ENCODE results near the gene TCTA.
"Not testable (repeated sequence)": the region's sequence is repeated elsewhere in the genome, so short reads cannot be mapped to it uniquely, and the experiment has no call there.

The TCTA gene, protein sequence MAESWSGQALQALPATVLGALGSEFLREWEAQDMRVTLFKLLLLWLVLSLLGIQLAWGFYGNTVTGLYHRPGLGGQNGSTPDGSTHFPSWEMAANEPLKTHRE

GRCh38 chr3:49411968-49412631, at the start of gene TCTA, which contains the start of gene RHOA:
TSS of gene TCTA (plus strand) at chr3:49412423. CDS start at chr3:49412427, 4 bp downstream.
TSS of gene RHOA (minus strand) at chr3:49411976. CDS start at chr3:49375589, 36,387 bp downstream.
- peak; percentile 96 to 98 for DNase-seq

GRCh38 chr3:49362561-49362960, 49.7 kb upstream of the TCTA start:
- DNase-seq: no peak

DNA sequence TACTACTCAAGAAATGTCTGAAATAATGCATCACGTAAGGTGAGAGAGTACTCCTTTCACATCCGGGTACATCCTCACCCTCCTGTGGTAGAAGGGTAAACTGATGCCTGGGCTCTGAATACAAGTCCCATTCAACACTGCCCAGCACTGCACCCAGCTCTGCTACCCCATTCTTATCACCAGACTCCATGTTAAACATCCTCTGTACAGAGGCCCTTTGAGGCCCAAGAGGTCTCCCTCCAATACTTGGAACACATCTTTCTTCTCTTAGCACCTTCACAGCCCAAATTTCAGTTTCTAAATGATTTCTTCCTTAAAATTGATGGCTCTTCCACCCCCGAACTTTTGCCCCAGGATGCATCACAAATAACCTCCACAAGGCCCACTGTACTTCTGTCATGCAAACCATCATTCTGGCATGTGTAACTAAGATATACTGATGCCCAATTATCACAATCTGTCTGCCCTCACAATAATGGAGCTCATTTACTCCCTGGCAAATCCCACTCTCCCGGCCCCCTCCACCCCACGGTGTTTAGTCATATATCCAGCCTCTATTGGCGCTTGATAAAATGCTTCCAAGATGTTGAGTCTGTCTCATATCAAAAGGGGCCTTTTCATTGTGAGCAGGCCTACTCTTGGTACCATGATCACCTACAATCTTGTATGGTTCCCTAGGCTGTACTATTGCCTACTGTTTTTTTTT, 41.5 kb upstream of the TCTA start:
- DNase-seq: no peak

GRCh38 chr3:49371946-49372345, 40.3 kb upstream of the TCTA start:
- no peak for DNase-seq

DNA sequence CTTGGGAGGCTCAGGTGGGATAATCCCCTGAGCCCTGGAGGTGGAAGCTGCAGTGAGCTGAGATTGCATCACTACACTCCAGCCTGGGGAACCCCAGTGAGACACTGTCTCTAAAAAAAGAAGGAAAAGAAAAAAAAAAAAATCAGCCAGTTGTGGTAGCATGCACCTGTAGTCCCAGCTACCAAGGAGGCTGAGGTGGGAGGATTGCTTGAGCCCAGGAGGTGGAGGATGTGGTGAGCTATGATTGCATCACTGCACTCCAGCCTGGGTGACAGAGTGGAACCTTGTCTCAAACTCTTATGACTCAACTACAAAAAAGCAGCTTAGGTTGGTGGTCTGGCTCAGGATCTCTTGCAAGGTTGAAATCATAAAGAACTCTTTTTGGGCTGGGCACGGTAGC, 34.7 kb upstream of the TCTA start:
- DNase-seq: no peak

DNA sequence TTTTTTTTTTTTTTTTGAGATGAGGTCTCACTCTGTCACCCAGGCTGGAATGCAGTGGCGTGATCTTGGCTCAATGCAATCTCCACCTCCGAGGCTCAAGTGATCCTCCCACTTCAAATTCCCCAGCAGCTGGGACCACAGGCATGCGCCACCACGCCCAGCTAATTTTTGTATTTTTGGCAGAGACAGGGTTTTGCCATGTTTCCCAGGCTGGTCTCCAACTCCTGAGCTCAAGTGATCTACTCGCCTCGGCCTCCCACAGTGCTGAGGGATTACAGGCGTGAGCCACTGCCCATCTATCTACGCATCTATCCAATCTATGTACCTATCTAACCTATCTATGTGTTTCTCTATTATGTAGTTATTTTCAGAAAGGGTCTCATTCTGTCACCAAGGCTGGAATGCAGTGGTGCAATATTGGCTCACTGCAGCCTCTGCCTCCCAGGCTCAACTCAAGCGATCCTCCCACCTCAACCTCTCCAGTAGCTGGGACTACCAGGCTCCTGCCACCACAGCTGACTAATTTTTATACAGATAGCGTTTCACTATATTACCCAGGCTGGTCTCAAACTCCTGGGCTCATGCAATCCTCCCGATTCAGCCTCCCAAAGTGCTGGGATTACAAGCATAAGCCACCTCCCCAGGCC, 33.9 kb upstream of the TCTA start:
- DNase-seq: no peak

- no peak for DNase-seq
Measured at GRCh38 chr3:49383387-49383786, 28.8 kb upstream of the TCTA start.

GRCh38 chr3:49385617-49386016, 26.6 kb upstream of the TCTA start:
- DNase-seq: no peak

DNA sequence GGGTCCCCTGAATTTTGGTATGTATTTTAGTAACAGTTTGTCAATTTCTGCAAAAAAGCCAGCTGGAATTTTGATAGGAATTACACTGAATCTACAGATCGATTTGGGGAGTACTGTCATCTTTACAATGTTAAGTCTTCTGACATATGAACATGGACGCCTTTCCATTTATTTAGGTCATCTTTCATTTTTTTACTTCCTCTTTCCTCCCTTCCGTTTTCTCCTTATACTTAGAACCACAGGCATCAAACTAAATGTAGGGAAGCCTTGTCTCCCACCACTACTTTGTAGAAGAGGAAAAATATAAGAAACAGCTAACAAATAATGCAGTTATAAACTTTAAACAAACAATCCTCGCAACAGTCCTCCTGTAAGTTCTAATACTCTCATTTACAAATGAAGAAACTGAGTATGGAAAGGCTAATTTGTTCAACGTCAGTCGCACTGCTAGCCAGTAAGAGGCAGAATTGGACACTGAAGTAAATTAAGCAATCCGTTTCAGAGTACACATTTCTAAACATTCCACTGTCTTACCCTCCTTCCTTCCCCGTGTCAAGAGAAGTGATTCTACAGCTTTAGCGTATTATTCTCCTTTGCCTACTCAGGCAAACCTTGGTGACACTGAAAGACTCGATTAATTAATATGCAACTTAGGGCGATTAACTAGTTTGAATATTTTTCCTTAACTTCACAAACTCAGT, 26.0 kb upstream of the TCTA start:
- no peak for DNase-seq

DNA sequence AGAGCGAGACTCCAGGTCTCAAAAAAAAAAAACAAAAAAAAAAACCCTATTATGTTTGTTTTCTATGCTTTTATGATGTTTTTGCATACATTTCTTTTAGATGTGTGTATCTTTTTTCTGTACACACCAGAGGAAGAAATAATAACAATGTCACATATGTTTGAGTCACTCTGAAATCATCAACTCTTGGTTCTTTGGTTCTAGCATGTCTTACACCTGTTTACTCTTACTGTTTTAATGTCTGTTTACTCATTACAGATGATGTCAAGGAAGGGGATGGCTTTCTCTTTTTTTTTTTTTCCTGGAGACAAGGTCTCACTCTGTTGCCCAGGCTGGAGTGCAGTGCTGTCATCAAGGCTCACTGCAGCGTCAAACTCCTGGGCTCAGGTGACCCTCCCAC, 24.5 kb upstream of the TCTA start:
- no peak for DNase-seq

DNA sequence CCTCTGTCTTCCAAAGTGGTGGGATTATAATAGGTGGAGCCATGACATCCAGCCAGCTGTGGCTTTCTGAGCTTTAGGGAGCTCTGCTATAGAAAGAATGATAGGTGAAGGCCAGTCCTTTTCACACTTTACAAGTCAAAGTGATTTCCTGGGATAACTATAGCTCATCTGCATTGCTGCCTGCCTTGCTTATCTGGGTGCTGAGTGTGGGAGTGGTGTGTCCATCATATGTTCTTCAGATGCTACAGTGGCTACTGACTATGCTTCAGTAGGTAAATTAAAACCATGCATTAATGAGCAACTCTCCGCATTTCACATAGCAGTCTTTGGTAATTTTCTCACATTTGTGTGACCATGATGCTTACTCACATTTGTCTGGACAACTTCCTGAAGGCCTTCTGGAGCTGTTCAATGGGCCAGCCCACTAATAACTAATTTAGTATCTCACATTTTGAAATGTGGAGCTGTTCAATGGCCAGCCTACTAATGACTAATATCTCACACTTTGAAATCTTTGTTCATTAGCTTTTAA, 23.9 kb upstream of the TCTA start:
- DNase-seq: no peak

DNA sequence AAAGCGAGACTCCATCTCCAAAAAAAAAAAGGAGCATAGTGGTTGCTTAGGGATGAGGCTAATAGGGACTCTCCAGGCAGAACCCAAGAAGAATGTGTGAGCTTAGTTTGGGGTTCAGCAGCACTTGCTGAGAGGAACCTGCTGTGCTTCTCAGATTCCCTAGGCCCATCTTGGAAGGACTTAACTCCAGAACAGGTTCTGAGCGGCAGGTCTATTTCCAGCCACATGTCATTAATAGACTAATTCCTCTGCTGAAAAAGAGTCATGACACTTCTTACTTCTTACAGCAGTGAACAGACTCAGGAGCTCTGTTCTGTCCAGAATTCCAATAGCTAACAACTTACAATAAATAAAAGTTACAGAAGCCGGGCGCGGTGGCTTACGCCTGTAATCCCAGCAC, 22.9 kb upstream of the TCTA start:
- DNase-seq: no peak

GRCh38 chr3:49391310-49391709, 20.9 kb upstream of the TCTA start:
- DNase-seq: not testable (repeated sequence)

GRCh38 chr3:49397470-49397869, 14.8 kb upstream of the TCTA start:
- no peak for DNase-seq

DNA sequence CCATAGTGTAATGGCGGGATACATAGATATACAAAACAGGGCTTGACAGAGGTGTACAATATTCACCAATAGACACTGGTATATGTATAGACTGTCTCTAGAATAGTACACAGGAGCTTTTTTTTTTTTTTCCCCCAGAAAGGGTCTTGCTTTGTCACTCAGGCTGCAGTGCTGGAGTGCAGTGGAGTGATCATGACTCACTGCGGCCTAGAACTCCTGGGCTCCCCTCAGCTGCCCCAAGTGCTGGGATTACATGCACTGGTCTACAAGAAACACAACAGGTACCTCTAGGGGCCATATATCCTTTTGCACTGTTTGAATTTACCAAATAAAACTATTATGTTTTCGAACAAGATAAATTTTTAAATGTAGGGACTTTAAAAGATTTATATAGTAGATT, 12.8 kb upstream of the TCTA start:
- no peak for DNase-seq

DNA sequence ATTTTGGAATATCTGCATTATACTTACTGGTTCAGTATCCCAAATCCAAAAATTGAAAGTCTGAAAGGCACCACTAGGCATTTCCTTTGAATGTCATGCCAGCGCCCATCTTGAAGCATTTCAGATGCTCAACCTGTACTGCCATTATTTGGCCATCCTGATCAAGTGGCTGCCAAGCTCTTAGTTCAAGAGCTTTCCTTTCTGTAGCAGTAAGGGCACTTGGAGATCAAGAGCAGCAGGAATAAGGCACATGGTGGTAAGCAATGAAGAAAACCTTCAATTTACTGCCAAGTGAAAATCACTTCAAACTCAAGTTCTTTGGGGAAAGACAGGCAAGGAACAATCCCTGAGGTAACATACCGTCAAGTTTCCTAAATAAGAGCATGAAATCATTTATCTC, 10.5 kb upstream of the TCTA start:
- no peak for DNase-seq

DNA sequence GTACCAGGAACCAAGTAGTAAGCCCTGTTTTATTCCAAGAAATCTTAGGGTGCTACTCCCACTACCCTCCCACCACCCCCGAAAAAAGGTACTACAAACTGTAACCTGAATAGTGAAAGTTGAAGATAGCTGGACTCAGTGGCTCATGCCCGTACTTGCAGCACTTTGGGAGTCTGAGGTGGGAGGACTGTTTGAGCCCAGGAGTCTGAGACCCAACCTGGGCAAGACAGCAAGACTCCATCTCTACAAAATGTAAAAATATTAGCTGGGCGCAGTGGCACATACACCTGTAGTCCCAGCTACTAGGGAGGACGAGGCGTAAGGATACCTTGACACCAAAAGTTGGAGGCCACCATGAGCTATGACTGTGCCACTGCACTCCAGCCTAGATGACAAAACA, 8.3 kb upstream of the TCTA start:
- DNase-seq: no peak

GRCh38 chr3:49405570-49405969, 6.7 kb upstream of the TCTA start:
- DNase-seq: not testable (repeated sequence)

DNA sequence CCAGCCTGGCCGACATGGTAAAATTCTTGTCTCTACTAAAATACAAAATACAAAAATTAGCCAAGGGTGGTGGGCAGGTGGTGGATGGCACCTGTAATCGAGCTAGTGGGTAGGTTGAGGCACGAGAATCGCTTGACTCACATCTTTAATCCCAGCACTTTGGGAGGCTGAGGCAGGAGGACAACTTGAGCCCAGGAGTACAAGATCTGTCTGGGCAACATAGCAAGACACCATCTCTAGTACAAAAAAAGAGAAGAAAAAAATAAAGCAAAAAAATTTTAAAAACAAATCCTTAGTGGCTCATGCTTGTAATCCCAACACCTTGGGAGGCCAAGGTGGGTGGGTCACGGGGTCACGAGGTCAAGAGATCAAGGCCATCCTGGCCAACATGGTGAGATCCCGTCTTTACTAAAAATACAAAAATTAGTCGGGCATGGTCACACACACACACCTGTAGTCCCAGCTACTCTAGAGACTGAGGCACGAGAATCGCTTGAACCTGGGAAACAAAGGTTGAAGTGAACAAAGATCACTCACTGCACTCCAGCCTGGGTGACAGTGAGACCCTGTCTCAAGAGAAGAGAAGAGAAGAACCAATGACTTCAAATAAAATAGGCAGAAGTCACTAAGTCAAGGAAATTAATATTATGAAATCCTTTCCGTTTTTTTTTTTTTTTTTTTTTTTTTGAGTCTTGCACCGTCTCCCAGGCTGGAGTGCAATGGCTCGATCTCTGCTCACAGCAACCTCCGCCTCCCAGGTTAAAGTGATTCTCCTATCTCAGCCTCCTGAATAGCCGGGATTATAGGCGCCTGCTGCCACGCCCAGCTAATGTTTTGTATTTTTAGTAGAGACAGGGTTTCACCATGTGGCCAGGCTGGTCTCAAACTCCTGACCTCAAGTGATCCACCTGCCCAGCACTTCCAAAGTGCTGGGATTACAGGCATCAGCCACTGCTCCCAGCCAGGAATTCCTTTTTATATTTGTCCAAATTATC, 5.4 kb upstream of the TCTA start:
- no peak for DNase-seq

- DNase-seq: no peak
Measured at GRCh38 chr3:49410066-49410845, 2.0 kb upstream of the TCTA start.
